Measurements from ENCODE around the gene GMDS. TPM values are rescaled to one million over a fixed set of nuclear protein-coding genes. Genes with fewer than 3 reads are reported as not detected.

The GMDS gene
- total and polyA plus RNA-seq, 2 donors (not counting 1 experiment from before 2014, with no cell fraction given) = 11.5 to 16.4 TPM

DNA sequence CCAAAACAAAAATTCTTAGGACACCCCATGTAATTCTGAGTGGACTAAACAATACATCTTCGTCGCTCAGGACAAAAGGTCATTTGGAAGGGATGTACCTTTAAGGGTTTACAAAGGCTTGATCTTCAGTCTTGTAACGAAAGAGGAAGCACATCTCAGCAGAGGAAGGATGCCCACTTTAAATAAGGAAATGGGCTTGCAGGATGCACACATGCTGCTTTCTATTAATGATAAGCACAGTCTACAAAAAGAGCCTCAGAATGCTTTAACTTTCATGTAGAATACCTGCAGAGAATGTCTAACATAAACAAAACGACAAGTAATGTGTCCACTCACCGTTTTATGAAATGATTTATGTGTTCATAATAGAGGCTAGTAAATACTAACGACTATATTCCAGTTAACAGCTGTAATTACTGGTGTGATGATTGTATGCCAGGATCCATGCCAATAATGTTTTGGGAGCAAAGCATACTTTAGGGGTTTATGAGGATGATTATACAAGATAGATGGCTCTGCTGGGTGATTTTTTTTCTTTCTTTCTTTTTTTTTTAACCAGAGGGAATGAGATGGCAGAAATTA is 216.9 kb downstream of the GMDS start:
- Histone ChIP-seq H3K4me1 (ENCODE audit: control insufficient read depth in 2 of 2, insufficient read depth in 2 of 2, low read length in 2 of 2) (peaks cover 6 to 7% of the 10 kb centered on the region in 2 donors), H3K4me3 (ENCODE audit: control extremely low read depth in 1 of 5, extremely low read depth in 1 of 5, insufficient read depth in 1 of 5, low read depth in 2 of 5, low read length in 4 of 5) (no peak overlapping the region), H3K4me2 (replicated peaks; ENCODE audit: low read depth, low read length, poor library complexity, severe bottlenecking) (peak overlapping the region; percentile 24), H4K20me1 (ENCODE audit: control insufficient read depth, insufficient read depth, low read length, poor library complexity, severe bottlenecking) (no peaks in the 10 kb centered on the region), H3K79me2 (ENCODE audit: control insufficient read depth, insufficient read depth, low read length) (no peaks in the 10 kb centered on the region), H3K36me3 (replicated peaks in 1 of 2; ENCODE audit: control extremely low read depth in 1 of 2, control insufficient read depth in 1 of 2, extremely low read depth in 1 of 2, insufficient read depth in 2 of 2, low read length in 1 of 2) (no peaks in the 10 kb centered on the region), H2AFZ (ENCODE audit: insufficient read depth, low read depth, low read length, poor library complexity, severe bottlenecking) (no peak overlapping the region), H3K9me3 (ENCODE audit: control extremely low read depth in 1 of 3, control insufficient read depth in 2 of 3, insufficient read depth in 1 of 3, low read length in 2 of 3) (no peaks in the 10 kb centered on the region), H3K9ac (ENCODE audit: low read length) (no peak overlapping the region), H3K27me3 (replicated peaks in 1 of 4; ENCODE audit: control extremely low read depth in 1 of 4, control insufficient read depth in 3 of 4, insufficient read depth in 4 of 4, low read length in 3 of 4) (no peaks in the 10 kb centered on the region), H3K27ac (ENCODE audit: low read length in 2 of 2) (no peak overlapping the region)
- ChIA-PET POLR2A (no interaction called here), CTCF (no interaction called here)
- ATAC-seq (ENCODE audit: low read depth) (peak; percentile 53), DNase-seq (peak; percentile 40)
- intact Hi-C loops (cut with micrococcal nuclease) = no loop called here
- Mint-ChIP-seq H3K4me1 (peaks cover 14% of the 10 kb centered on the region), H3K27me3 (no peaks in the 10 kb centered on the region), H3K27ac (no peak overlapping the region), H3K4me3 (no peak overlapping the region), H3K9me3 (ENCODE audit: insufficient read depth) (no peaks in the 10 kb centered on the region)
- 0% methylated on average over 3 of the region's 6 CpGs for WGBS (ENCODE audit: insufficient coverage)
- no peak for TF ChIP-seq EZH2 (IDR thresholded peaks at IDR 0.05; ENCODE audit: borderline replicate concordance, insufficient read depth, low read depth, low read length, poor library complexity, severe bottlenecking)
- TF ChIP-seq, protein P1, sequence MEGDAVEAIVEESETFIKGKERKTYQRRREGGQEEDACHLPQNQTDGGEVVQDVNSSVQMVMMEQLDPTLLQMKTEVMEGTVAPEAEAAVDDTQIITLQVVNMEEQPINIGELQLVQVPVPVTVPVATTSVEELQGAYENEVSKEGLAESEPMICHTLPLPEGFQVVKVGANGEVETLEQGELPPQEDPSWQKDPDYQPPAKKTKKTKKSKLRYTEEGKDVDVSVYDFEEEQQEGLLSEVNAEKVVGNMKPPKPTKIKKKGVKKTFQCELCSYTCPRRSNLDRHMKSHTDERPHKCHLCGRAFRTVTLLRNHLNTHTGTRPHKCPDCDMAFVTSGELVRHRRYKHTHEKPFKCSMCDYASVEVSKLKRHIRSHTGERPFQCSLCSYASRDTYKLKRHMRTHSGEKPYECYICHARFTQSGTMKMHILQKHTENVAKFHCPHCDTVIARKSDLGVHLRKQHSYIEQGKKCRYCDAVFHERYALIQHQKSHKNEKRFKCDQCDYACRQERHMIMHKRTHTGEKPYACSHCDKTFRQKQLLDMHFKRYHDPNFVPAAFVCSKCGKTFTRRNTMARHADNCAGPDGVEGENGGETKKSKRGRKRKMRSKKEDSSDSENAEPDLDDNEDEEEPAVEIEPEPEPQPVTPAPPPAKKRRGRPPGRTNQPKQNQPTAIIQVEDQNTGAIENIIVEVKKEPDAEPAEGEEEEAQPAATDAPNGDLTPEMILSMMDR (IDR thresholded peaks at IDR 0.05) = no peak

DNA sequence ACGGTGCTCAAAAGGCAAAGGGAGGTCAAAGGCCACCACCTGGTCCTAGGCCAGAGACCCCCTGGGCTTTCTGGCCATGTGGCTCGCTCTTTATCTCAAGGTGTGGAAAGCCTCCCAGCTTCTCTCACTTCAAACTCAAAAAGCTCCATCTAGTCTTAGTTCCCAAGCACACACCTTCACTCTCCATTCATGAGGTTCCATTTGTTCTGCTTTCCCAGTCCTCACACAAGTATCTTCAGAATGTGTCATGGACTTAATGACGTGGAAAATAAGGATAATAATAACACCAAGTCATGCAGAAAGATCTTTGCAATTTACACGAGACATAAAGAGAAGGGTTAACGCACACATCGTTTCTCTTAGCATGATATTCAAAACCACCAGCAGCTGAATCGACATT is 219.3 kb downstream of the GMDS start:
- Mint-ChIP-seq H3K4me3 (no peak overlapping the region), H3K9me3 (ENCODE audit: insufficient read depth) (no peaks in the 10 kb centered on the region), H3K27ac (no peak overlapping the region), H3K27me3 (no peaks in the 10 kb centered on the region), H3K4me1 (peaks cover 14% of the 10 kb centered on the region)
- Histone ChIP-seq H3K27me3 (replicated peaks in 1 of 4; ENCODE audit: control extremely low read depth in 1 of 4, control insufficient read depth in 3 of 4, insufficient read depth in 4 of 4, low read length in 3 of 4) (no peaks in the 10 kb centered on the region), H3K4me1 (ENCODE audit: control insufficient read depth in 2 of 2, insufficient read depth in 2 of 2, low read length in 2 of 2) (peaks cover 6 to 7% of the 10 kb centered on the region in 2 donors), H3K4me3 (ENCODE audit: control extremely low read depth in 1 of 5, extremely low read depth in 1 of 5, insufficient read depth in 1 of 5, low read depth in 2 of 5, low read length in 4 of 5) (no peak overlapping the region), H3K36me3 (replicated peaks in 1 of 2; ENCODE audit: control extremely low read depth in 1 of 2, control insufficient read depth in 1 of 2, extremely low read depth in 1 of 2, insufficient read depth in 2 of 2, low read length in 1 of 2) (no peaks in the 10 kb centered on the region), H3K27ac (ENCODE audit: low read length in 2 of 2) (no peak overlapping the region), H2AFZ (ENCODE audit: insufficient read depth, low read depth, low read length, poor library complexity, severe bottlenecking) (no peak overlapping the region), H3K79me2 (ENCODE audit: control insufficient read depth, insufficient read depth, low read length) (no peaks in the 10 kb centered on the region), H3K4me2 (replicated peaks; ENCODE audit: low read depth, low read length, poor library complexity, severe bottlenecking) (no peak overlapping the region), H3K9me3 (ENCODE audit: control extremely low read depth in 1 of 3, control insufficient read depth in 2 of 3, insufficient read depth in 1 of 3, low read length in 2 of 3) (no peaks in the 10 kb centered on the region), H4K20me1 (ENCODE audit: control insufficient read depth, insufficient read depth, low read length, poor library complexity, severe bottlenecking) (no peaks in the 10 kb centered on the region), H3K9ac (ENCODE audit: low read length) (no peak overlapping the region)
- intact Hi-C loops (cut with micrococcal nuclease) = no loop called here
- CTCF ChIA-PET = no interaction called here
- ATAC-seq (ENCODE audit: low read depth) = no peak
- TF ChIP-seq EZH2 (IDR thresholded peaks at IDR 0.05; ENCODE audit: borderline replicate concordance, insufficient read depth, low read depth, low read length, poor library complexity, severe bottlenecking) = no peak
- TF ChIP-seq, protein P1 (IDR thresholded peaks at IDR 0.05) = no peak
- no peak for DNase-seq
- WGBS (ENCODE audit: insufficient coverage) = 100% methylated on average over 2 of the region's 7 CpGs
- POLR2A ChIA-PET = no interaction called here
